WTC11 (cell line): ENCODE results near the gene RBMY1F.
"Not testable (repeated sequence)": the region's sequence is repeated elsewhere in the genome, so short reads cannot be mapped to it uniquely, and the experiment has no call there.

Source experiments
- ATF2 ChIP-seq: sonication (generic); formaldehyde crosslinking; IDR thresholded peaks from 2 replicates; pipeline ENCODE4 v1.8.1; 2022; ENCODE audit warnings: low read depth, missing genetic modification reagents, borderline replicate concordance
- CTCF ChIP-seq: fragments of 200-600 bp; IDR thresholded peaks from 2 replicates; pipeline ENCODE4 v1.8.0; 2022; ENCODE audit warnings: antibody characterized with exemption
- HMGA2 ChIP-seq: fragments of 250-450 bp; sonication (Bioruptor Pico); IDR thresholded peaks from 2 replicates; pipeline ENCODE4 v1.4.0; 2021; ENCODE audit warnings: mild to moderate bottlenecking, moderate library complexity
- SMAD3 ChIP-seq: sonication (generic); formaldehyde crosslinking; IDR thresholded peaks from 2 replicates; pipeline ENCODE4 v1.8.0; 2022; ENCODE audit warnings: missing genetic modification reagents, mild to moderate bottlenecking, borderline replicate concordance
- SMAD4 ChIP-seq: sonication (generic); formaldehyde crosslinking; IDR thresholded peaks from 2 replicates; pipeline ENCODE4 v1.8.0; 2022; ENCODE audit warnings: mild to moderate bottlenecking, missing genetic modification reagents
- TP53 ChIP-seq: sonication (generic); formaldehyde crosslinking; IDR thresholded peaks from 2 replicates; pipeline ENCODE4 v1.8.1; 2023; ENCODE audit warnings: mild to moderate bottlenecking, missing genetic modification reagents
- USF1 ChIP-seq: sonication (generic); formaldehyde crosslinking; IDR thresholded peaks from 2 replicates; pipeline ENCODE4 v1.8.0; 2022; ENCODE audit warnings: mild to moderate bottlenecking, missing genetic modification reagents
- ZNF121 ChIP-seq: sonication (generic); formaldehyde crosslinking; IDR thresholded peaks from 2 replicates; pipeline ENCODE4 v1.8.0; 2023; ENCODE audit warnings: missing genetic modification reagents
- ZNF138 ChIP-seq: sonication (generic); formaldehyde crosslinking; conservative IDR thresholded peaks from 2 replicates; pipeline ENCODE4 v1.8.1; 2022; ENCODE audit warnings: mild to moderate bottlenecking, moderate library complexity, missing genetic modification reagents
- ZNF317 ChIP-seq: sonication (generic); formaldehyde crosslinking; IDR thresholded peaks from 2 replicates; pipeline ENCODE4 v1.8.1; 2023; ENCODE audit warnings: low read depth, mild to moderate bottlenecking, moderate library complexity, missing genetic modification reagents, borderline replicate concordance
- ZNF416 ChIP-seq: fragments of 250-450 bp; sonication (Bioruptor Pico); IDR thresholded peaks from 2 replicates; pipeline ENCODE4 v1.9.0; 2021; ENCODE audit warnings: mild to moderate bottlenecking, inconsistent platforms
- TF ChIP-seq, protein P1 (sequence below): sonication (generic); formaldehyde crosslinking; IDR thresholded peaks from 2 replicates; pipeline ENCODE4 v1.8.1; 2022; ENCODE audit warnings: low read depth, mild to moderate bottlenecking, moderate library complexity, missing genetic modification reagents, borderline replicate concordance

DNA sequence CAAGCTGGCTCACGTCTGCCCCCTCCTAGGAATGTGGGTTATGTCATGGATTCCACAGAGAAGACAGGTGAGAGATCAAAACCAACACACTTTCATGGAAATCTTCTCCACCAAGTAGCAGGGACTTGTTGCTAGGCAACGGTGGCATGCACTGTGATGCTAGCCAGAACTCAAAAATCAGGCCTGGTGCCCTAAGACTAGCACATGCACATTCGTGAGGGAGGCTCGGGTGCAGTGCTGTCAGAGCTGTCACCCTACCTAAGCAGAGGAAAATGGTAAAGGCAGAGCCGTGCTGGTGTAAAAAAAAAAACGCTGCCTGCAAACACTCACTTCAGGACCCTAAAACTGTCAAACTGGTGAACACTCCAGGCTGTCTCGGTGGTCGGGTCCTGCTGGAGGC, 52.2 kb downstream of the RBMY1F start:
- TF ChIP-seq SMAD4; ZNF138 (CRISPR knock-in tag); CTCF; USF1 (CRISPR knock-in tag); SMAD3 (CRISPR knock-in tag); ZNF416 (CRISPR knock-in tag); HMGA2 (CRISPR knock-in tag); TP53 (CRISPR knock-in tag); ATF2 (CRISPR knock-in tag); ZNF317; ZNF121: not testable (repeated sequence)
- TF ChIP-seq, protein P1, sequence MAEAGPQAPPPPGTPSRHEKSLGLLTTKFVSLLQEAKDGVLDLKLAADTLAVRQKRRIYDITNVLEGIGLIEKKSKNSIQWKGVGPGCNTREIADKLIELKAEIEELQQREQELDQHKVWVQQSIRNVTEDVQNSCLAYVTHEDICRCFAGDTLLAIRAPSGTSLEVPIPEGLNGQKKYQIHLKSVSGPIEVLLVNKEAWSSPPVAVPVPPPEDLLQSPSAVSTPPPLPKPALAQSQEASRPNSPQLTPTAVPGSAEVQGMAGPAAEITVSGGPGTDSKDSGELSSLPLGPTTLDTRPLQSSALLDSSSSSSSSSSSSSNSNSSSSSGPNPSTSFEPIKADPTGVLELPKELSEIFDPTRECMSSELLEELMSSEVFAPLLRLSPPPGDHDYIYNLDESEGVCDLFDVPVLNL (CRISPR knock-in tag), result not testable (repeated sequence)
